Inflammatory macrophage treated with lipopolysaccharide for 4 hours (primary cell): ENCODE data around the gene RIPK4.
"Not testable (repeated sequence)": the region's sequence is repeated elsewhere in the genome, so short reads cannot be mapped to it uniquely, and the experiment has no call there.

ENCODE experiments used
- DNase-seq: peaks from one replicate; pipeline ENCODE4 v3.0.0-alpha.2; 2020

RIPK4 gene

DNA sequence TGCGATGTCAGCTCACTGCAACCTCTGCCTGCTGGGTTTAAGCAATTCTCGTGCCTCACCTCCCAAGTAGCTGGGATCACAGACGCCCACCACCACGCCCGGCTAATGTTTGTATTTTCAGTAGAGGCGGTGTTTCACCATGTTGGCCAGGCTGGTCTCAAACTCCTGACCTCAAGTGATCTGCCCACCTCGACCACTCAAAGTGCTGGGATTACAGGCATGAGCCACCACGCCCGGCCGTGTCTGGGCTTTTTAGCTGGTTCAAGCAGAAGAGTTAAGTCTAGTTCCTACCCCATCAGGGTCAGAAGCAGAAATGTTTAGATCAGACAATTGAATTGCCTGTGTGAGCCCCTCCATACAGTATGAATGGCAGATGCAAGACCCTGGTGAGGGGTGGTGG, 27.7 kb upstream of the RIPK4 start:
- no peak for DNase-seq

DNA sequence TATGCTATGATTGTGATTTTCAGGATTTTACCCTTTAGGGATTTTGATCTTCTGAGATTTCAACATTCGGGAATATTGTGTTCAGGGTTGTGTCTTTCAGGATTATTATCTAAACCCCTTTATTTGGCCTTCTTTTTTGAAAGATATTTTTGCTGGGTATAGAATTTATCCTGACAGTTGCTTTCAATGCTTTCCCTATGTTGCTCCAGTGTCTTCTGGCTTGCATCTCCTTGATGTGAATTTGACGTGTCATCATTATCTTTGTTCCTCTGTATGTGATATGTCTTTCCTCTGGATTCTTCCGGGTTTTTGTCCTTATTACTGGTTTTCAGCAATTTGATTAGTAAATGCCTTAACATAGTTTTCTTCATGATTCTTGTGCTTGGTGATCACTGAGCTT, 25.9 kb upstream of the RIPK4 start:
- no peak for DNase-seq

DNA sequence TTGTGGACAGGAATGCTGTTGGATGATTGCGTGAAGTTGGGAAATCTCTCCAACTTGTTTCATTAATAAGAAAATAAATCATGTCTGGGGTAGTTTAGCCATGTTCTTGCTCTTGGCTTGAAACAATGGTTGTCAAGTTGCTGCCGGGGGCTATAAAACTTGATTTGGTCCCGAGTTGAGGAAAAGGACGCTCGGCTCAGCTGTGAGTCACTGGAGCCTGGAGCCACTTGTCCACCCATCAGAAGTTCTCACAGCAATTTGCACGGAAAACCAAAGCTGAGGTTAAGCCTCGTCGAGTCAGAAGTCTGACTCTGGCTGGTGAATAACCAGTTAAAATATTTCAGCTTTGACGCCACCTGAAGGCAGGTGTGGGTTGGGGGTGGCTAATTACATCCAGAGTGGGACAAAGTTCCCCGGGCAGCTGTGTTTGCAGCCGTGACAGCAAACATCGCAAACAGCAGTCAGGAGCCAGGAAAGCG, 19.7 kb upstream of the RIPK4 start:
- no peak for DNase-seq

DNA sequence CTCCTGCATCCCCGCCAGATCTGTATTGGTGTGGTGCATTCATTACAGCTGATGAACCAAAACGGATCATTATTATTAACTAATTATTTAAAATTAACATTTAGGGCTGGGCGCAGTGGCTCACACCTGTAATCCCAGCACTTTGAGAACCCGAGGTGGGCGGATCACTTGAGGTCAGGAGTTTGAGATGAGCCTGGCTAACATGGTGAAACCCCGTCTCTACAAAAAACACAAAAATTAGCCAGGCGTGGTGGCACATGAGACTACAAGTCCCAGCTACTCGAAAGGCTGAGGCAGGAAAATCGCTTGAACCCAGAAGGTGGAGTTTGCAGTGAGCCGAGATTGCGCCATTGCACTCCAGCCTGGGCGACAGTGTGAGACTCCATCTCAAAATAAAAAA, 18.4 kb upstream of the RIPK4 start:
- not testable (repeated sequence) for DNase-seq

GRCh38 chr21:41784456-41785102, 17.7 kb upstream of the RIPK4 start:
- DNase-seq = no peak

GRCh38 chr21:41783476-41784180, 16.8 kb upstream of the RIPK4 start:
- DNase-seq = no peak

DNA sequence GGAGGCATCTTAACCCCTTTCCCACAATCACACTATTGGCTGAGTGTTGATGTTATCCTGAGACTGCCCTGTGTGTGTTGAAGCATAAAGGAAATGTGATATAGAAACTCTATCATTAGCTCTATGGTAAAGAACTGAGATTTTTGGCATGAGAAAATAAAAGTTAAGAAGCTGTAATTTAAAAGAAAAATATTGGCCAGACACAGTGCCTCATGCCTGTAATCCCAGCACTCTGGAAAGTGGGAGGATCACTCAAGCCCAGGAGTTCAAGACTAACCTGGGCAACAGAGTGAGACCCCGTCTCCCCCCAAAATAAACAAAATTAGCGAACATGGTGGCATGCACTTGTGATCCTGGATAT, 14.2 kb upstream of the RIPK4 start:
- DNase-seq = no peak

DNA sequence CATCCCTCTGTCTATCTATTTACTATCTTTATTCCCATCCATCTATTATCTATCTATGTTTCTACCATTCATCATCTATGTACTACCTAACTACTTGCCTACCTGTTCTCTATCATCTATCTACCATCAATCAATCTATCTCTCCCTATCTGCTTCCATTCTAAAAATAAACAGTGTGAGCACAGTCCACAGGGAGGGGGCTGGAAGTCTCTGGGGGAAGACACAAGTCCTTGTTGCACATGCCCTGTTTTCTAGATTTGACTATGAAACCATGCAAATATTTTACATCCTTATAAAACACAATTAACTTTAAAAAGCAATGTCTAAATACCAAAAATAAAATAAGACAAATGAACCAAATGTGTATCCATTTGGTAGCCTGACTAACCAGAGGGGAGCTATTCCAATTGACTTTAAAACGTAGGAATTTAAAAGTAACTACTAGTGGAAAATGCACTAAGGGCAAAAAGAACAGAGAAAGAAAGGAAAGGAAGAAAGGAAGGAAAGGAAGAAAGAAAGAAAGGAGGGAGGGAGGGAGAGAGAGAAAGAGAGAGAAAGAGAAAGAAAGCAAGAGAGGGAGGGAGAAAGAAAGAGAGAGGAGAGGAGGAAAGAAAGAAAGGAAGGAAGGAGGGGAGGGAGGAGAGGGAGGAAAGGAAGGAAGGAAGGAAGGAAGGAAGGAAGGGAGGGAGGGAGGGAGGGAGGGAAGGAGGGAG, 13.6 kb upstream of the RIPK4 start:
- DNase-seq = no peak

DNA sequence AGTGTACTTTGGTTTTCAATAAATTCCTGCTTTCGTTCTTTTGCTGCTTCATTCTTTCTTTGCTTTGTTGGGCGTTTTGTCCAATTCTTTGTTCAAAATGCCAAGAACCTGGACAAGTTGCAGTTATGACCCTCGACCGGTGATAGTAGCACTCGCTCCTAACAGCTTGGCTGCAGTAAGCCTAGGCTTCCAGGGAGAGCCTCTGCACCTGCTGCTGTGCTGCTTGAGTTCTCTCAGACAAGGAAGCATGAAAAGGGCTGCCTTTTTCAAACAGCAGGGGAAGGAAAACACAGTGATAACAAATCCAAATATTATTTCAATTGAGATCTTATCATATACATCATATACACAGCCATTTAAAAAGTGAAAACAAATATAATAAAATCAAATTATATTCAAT, 12.8 kb upstream of the RIPK4 start:
- DNase-seq = no peak

- no peak for DNase-seq
Observed at GRCh38 chr21:41778930-41779600, 12.2 kb upstream of the RIPK4 start.

DNA sequence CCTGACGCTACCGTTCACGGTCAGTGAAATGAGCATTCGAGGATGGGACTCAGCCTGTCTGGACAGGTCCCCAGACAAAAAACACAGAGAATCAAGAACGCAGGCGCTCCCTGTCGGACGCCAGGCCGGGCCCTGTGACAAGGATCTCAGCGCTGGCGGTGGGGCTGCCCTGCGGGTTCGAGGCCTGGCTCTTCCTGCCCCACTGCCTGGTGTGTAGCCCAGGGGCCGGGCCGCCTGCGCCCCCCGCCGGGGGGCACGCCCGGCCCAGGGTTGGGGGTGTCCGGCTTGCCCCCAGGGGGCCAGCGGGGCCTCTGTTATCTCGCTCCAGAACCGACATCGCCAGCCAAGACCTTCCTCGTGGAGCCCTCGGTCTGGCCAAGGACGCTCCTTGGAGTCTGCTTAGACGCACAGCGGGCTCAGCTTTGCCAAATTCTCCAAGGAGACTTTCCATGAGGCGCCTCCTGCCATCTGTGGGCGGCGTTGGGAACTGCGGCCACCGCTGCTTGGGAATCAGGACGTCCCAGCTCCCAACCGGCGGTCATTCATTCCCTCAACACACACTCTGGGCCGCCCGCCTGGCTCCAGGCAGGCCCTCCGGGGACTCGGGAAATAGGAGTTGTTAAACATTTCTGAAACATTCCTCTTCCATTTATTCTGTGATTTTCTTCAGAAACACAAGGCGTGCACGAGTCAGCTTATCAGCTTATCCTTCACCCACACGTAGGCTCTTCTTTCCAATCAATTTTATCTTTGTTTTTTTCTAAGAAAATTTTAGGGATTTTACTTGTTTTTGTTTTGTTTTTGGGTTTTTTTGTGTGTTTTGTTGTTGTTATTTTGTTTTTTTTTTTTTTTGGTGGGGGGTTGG, 11.3 kb upstream of the RIPK4 start:
- peak; percentile 62 for DNase-seq

- no peak for DNase-seq
Observed at GRCh38 chr21:41776778-41777177, 9.9 kb upstream of the RIPK4 start.

- no peak for DNase-seq
Observed at GRCh38 chr21:41775149-41775472, 8.3 kb upstream of the RIPK4 start.

DNA sequence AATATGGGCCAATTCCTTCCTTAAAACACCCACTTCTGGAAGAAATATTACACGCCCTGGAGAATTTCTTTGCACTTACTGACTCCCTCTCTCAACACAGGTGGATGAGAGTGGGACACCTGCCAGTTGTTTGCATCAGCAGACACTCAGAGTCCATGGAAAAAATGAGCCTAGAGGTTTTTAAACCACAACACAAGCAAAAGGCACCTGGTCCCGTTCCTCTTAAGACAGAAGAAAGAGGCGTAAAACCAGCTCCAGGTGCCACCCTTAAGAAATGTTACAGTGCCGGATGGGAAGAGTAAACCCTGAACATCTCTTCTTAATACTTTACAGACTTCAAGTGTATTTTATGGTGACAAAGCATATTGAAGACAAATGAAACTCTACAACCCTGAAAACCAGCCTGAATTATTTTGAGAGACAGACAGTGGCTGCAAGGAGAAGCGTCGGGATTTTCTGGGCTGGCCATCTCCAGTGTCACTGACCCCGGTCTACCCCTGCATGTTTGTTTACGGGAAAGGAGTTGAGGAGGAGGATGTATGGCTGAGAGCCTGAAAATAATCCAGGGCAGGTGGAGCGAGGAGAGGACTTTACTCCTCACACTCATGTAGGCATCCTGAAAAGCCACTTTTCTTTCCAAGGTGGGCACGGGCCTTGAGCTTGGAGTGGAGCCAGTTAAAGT, 7.8 kb upstream of the RIPK4 start:
- no peak for DNase-seq

DNA sequence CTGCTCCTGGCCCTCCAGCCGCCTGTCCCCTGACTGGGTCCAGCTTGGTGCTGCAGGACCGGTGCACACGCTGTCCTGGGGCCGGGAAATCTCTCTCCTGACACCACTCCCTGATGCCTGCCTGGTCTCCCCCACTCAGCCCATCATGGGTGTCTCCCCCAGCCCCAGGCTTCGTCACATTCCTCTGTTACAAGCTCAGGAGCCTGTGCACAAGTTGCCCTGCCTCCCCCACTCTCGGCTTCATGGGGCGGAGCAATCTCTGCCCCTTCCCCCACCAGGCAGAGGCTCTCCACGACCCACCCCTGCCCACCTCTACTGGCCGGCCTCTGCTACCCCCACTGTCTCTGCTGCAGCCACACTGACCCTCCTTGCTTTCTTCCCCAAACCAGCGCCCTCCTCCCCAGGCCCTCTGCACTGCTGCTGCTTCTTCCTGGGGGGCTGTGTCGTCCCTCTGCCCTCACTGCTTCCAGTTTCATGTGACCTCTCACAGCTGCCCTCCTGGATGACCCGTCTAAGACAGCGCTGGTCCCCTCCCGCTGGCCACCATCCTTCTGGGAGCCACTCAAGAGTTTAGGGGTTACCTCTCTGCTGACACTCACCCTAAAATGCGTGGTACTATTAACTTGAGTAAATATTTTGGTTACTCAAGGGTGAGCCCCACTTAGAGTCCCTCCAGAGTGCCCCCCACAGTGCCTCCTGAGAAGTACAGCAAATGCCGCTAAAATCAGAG, 5.7 kb upstream of the RIPK4 start:
- DNase-seq = no peak

DNA sequence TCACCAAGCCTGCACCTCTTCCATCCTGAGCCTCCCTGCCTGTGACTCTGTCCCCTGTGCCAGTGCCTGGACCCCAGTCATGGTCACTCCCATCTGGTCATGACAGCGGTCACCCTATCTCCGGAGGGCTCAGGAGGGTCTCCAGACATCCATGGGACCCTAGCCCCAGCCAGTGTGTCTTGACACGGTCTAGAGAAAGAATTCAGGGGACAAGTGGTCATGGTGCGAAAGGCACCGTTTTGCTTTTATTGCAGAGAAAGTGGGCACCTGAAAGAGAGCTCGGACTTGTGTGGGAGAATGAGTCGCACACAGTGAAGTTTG, 4.7 kb upstream of the RIPK4 start:
- DNase-seq = no peak

- DNase-seq = no peak
Observed at GRCh38 chr21:41770901-41771624, 4.2 kb upstream of the RIPK4 start.

GRCh38 chr21:41769933-41770332, 3.1 kb upstream of the RIPK4 start:
- DNase-seq = no peak

- no peak for DNase-seq
Observed at GRCh38 chr21:41769521-41769920, 2.7 kb upstream of the RIPK4 start.

- DNase-seq = no peak
Observed at GRCh38 chr21:41769111-41769510, 2.3 kb upstream of the RIPK4 start.
